Activated effector memory CD4-positive, alpha-beta T cell treated with Interleukin-2 at 50 U/mL for 16 hours (primary cell): ENCODE results near the gene PRR5.

Source experiments
- DNase-seq: peaks from one replicate; pipeline ENCODE4 v3.0.0-alpha.2; 2020

Gene PRR5

DNA sequence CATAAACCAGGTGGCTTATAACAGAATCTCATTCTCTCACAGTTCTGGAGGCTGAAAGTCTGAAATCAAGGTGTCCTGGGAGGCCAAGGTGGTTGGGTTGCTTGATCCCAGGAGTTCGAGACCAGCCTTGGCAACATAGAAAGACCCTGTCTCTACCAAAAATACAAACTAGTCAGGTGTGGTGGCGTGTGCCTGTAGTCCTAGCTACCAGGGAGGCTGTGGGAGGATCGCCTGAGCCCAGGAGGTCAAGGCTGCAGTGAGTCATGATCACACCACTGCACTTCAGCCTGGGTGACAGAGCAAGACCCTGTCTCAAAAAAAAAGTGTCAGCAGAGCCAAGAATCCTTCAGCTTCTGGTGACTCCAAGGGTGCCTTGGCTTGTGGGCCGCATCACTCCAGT, 8.9 kb upstream of the PRR5 start:
- no peak for DNase-seq

- DNase-seq: no peak
Observed at GRCh38 chr22:44693756-44694155, 8.2 kb upstream of the PRR5 start.

- peak; percentile 74 for DNase-seq
Observed at GRCh38 chr22:44697423-44698141, 4.4 kb upstream of the PRR5 start.

DNA sequence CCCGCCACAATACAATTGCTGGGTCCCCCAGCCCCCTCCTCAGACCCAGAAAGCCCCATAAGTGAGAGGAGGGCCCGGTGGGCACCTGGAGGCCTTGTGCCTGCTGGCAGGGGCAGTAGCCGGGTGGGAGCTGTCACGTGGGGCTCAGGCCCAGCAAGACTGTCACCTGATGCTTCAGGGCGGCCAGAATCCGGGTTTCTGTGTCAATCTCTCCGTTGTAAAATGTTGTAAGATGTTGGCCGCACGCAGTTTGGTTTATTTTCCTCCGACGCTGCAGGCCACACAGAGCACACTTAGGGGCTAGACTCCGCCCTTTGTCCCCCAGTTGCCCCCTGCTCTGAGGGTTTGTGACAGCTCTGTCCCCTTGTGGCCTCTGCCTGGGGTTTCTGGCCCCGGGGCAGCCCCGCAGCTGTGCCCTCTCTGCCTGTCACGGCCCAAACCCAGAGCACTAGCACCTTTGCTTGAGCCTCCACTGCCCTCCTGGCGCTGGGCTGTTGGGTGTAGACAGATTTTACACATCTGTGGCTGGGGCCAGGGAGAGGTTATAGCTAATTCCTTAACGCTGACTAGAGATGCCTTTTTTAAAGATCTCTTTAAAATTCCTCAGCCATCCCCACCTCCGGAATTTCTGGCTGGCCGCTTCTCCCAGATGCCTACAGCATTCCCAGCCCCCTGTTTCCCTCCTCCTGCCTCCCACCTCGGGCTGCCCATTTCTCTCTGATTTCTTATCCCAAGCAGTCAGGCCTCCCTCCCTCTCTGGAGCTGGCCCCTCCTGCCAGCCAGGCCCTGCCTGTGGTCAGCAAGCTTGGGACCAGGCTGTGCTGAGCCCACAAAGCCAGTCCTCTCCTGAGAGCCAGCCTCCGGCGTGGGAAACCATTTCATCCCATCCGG, 3.2 kb upstream of the PRR5 start:
- DNase-seq: no peak

- DNase-seq: no peak
Observed at GRCh38 chr22:44700456-44700855, 1.5 kb upstream of the PRR5 start.

DNA sequence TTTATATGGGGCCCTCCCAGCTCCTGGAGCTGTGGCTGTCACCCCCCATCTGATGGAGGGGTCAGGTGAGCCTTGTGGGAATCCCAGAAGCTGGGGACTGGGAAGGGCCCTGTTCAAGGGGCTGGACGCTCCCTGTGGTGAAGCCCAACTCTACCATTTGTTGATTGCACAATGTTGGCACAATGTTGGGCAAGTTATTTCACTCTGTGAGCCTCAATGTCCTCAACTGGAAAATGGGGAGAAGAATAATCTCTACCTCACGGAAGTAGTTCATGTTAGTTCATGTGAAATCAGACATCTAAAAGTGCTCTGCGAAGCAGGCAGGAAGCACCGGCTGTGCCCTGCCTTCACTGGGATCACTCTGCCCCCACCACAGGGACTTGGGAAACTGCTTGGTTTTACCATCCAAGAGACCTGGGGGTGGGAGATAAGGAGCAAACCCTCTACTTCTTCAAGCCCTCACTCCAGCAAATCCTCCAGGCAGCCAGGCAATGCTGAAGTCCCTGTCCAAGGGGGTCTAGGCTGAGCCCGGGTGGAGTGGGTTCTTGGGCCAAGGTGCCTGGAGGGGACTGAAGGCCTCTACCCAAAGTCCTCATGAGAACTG, 715 bp upstream of the PRR5 start:
- no peak for DNase-seq

DNA sequence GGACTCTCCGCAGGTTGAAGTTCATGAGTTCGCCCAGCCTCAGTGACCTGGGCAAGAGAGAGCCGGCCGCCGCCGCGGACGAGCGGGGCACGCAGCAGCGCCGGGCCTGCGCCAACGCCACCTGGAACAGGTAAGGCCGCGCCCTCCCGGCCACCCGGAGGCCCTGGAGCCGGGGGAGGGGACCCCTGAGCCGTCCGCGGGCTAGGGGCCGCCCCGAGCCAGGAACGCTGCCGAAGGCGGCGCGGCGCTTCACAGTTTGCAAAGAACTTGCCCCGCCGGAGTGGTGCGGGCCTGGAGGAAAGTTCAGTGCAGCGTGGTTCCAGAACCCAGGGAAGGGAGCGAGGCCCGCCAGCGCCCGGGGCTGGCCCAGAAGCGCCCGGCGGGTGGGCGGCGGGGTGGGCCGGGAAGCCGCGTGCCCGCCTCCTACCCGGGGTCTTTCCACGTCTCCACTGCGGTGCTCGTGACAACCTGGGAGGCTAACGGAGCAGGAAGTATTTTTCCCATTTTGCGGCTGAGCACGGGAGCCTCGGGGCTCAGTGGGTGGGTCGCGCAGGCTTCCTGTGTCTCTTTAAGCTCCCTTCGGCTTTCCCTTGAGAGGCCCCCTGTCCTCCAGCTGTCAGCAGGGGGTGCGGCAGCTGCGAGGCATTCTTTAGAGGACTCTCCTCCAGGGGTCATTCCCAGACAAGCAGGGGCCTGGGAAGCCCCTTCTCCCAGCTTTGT, 635 bp downstream of the PRR5 start:
- no peak for DNase-seq

DNA sequence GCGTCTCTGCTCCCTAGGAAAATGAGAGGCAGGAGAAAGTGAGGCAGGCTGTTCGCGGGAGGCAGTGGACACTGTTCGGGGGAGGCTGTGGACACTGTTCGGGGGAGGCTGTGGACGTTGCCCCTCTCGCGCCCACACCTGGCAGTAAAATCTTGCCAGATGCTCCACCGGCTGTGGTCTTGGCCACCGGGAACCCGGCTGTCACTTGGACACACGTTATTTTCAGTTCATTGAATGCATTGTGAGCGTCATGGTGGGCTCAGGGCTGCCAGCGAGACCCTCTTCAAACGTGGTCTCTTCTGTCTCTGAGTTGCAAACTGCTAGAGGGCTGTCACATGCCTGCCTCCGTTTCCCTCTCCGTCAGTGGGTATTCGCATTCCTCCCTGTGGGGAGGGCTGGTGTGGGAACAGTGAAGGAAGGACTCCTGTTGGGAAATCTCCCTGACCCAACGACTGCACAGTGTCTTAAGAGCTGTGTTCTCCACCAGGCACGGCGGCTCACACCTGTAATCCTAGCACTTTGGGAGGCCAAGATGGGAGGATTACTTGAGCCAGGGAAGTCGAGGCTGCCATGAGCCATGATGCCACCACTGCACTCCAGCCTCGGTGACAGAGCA, 1.4 kb downstream of the PRR5 start:
- no peak for DNase-seq

DNA sequence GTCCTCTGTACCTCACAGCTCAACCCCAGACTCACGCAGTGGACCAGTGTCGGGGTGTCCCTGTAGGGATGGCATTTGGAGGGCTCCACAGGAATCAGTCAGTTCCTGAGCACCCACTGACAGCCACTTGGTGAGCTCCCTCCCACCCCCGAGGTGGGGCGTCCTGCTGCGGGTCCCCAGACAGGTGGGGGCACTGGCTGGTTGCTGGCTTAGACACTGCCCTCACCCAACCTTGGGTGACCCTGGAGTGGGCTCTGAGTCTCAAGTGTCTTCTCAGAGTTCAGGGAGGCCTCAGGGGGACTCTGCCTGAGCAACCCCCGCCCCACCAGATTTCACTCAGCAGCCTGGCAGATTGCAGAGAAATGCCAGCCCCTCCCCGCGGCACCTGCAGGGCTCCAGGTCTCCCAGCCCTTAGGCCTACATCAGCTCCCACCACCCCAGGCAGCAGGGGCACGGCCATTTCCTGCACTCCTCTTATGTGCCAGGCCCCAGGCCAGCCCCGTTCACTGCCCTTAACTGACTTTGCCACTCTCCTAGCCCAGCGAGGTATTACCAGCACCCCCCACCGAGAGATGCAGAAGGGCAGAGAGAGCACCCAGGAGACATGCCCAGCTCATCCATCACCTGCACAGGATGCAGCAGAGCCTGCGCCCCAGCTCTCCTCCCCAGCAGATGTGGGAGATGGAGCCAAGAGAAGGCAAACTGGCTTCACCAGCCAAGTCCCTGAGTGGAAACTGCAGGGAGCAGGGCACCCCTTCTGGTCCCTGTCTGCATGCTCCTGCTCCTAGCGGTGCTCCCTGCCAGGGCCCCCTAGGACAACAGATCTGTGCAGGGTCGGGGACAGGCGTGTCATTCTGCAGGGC, 2.4 kb downstream of the PRR5 start:
- no peak for DNase-seq

DNA sequence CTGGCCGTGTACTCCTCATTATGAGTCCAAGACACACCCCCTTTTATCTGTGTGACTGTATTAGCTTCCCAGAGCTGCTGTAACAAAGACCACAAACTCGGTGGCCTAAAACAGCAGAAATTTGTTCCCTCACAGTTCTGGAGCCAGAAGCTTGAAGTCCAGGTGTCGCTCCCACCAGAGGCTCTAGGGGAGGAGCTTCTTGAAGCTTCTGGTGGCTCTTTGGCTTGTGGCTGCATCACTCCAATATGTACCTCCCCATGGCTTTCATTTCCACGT, 3.0 kb downstream of the PRR5 start:
- no peak for DNase-seq

GRCh38 chr22:44706488-44706887, 4.5 kb downstream of the PRR5 start:
- DNase-seq: no peak

DNA sequence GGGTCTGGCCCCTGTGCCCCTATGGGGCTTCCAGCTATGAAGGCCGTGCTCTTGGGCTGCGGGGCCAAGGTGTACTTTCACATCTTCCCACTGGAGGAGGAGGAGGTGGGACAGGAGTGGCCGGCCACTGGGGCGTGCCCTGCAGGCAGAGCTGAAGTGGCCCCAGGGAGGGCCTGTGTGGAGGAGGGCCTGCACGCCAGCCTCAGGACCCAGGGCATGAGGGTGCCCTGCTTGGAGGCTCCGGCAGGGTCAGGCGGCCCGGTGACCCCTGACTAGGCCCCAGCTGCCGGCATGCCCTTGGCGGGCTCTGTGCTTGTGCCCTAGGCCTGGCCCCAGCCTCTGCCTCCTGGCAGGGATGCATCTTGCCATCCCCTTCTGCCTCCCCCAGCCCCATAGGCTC, 5.2 kb downstream of the PRR5 start:
- no peak for DNase-seq

DNA sequence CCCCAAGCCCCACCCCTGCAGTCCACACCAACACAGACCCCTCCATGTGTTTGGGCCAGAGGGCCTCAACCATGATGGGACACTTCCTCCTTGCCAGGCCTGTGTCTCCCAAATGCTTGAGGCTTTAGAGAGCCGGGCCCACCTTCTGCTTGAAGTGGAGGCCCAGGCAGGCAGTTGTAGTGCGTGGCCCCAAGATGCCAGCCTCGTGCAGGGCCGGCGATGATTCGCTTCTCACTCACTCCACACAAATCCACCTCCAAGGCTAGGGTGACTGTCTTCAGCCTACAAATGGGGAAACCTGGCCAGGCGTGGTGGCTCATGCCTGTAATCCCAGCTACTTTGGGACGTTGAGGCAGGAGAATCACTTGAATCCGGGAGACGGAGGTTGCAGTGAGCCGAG, 5.7 kb downstream of the PRR5 start:
- DNase-seq: no peak

- peak; percentile 4 for DNase-seq
Observed at GRCh38 chr22:44709881-44710392, 7.9 kb downstream of the PRR5 start.

DNA sequence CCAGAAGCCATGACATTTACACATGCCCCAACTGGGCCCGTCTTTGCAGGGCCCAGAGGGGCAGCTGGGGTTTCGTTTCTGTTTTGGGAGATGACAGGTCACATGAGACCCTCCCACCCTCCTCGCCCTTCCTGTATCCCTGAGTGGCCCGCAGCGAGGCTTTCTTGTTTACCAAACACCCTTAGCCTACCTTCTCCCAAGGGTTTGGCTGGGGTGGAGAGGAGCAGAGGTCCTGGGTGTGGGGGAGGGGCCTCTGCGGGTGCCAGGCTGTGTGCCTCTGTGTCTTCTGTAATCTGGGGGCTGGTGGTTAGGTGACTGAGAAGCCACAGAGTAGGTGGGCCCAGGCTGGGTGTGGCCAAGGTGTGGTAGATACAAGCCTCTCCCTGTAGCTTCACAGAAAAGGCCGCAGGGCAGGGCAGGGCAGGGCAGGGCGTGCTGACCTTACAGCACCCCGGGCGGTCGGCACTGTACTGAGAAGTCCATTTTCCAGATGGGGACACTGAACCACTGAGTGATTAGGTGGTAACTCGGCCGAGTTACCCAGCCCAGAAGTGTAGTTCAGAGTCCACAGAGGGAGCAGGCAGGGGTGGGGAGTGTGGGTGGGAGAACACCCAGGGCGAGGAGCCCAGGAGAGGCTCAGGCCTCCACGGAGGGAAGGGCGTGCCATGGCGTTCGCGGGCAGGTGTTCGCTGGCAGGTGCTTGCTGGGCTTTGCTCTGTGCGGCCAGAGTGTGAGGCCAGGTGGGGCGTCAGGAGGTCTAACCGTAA, 8.7 kb downstream of the PRR5 start:
- DNase-seq: peak; percentile 18

DNA sequence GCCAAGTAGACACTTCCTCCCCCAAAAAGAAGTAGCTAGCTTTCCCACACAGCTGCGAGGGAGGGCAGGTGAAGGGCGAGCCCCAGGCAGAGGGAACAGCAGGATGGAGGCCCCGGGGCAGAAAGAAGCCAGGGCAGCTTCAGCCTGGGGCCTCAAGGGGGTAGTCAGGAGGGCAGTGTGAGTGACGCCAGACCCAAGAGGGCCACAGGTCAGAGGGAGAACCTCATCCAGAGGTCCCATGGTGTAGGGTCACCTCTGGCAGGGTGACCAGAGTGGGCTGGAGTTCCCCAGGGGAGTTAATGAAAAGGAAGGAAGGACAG, 9.2 kb downstream of the PRR5 start:
- no peak for DNase-seq

- no peak for DNase-seq
Observed at GRCh38 chr22:44711690-44712555, 9.9 kb downstream of the PRR5 start.

DNA sequence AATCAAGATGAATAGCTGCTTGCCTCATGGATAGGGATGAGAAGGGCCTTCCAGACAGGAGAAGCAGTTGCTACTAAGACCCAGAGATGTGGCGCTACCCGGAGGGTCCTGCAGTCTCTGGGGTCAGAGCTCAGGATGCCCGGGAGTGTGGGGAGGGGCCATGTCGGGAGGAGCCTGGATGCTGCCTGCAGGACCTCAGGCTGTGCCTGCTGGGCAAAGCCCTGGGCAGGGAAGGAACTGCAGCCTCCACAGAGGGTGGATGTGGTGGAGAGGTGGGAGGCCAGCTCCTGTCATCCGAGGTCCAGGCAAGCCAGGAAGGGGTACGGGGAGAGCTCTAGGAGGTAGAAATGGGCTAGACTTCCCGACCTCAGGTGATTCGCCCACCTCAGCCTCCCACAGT, 11.0 kb downstream of the PRR5 start:
- no peak for DNase-seq

DNA sequence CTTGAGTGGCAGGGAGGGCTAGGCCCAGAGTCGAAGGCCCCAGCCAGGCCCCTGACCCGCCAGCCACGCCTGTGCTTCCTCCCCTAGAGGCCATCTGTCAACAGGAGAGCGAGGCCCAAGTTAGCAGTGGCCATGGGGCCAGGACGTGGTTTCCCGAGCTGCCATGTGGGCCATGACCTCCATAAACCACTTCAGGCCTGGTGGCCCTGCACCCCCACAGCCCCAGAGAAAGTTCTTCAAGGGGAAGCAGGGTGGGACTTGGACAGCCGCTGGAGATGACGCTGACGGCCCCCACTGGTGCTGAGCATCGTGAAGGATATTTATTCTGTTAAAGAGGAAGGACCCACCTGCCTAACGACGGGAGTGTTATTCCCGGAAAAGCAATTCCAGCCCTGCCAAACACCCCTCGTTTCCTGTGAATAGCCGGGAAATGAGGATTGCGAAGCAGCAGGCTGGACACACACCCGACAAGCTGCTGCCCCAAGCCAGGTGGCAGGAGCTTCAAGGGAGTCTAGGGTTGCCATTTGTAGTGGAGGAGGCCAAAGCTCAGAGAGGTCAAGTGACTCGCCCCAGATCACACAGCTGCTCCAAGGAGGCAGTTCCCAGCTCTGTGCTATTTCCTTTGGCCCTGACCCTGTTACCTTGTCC, 12.8 kb downstream of the PRR5 start:
- no peak for DNase-seq

DNA sequence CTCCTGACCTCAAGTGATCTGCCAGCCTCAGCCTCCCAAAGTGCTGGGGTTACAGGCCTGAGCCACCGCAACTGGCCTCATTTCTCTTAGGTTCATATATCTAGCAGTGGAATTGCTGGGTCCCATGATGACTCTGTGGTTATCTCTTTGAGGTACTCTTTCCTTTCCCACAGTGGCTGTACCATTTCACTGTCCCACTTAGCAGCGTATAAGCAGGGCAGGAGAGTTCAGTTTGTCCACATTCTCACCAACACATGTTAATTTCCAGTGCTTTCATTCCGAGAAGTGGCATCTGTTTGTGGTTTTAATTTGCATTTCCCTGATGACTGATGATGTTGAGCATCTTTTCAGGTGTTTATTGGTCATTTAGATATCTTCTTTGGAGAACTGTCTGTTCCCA, 16.4 kb downstream of the PRR5 start:
- no peak for DNase-seq
